B cell (primary cell): ENCODE measurements around the gene GPR148. TPM values are rescaled to one million over a fixed set of nuclear protein-coding genes. Genes with fewer than 3 reads are reported as not detected.
A peak's percentile ranks its signal among the peaks of the same experiment; 100 is the strongest.

Source experiments
- ATAC-seq: fragments of 200-7000 bp; cut with Tn5 transposase; one replicate; pipeline ENCODE4 v1.10.0; 2021; ENCODE audit warnings: low read depth, mild to moderate bottlenecking, moderate number of reproducible peaks, moderate library complexity
- CTCF ChIA-PET: fragments of 350-600 bp; sonication (Branson Sonifier 250); formaldehyde crosslinking; loops from one replicate; lab custom pipeline; 2021; ENCODE audit warnings: antibody characterized with exemption, inconsistent platforms; lab: Charles Lee
- POLR2A ChIA-PET: fragments of 350-600 bp; sonication (Branson Sonifier 250); formaldehyde crosslinking; loops from one replicate; lab custom pipeline; 2021; ENCODE audit warnings: antibody characterized with exemption; lab: Charles Lee
- DNase-seq: peaks from one replicate; pipeline ENCODE4 v3.0.0; 2013
- H2AFZ ChIP-seq: 2 replicates; pipeline ENCODE4 v1.6.1; 2012; ENCODE audit warnings: mild to moderate bottlenecking, low read depth, low read length; ENCODE audit not compliant: insufficient read depth, poor library complexity, severe bottlenecking
- H3K27ac ChIP-seq, 2 donors: 1 replicate in 1 of 2; 2 replicates in 1 of 2; pipeline ENCODE4 v1.5.1; 2012 to 2013; ENCODE audit warnings: low read length in 2 of 2, mild to moderate bottlenecking in 2 of 2, moderate library complexity in 1 of 2
- H3K27me3 ChIP-seq, 4 experiments: fragments of 200-600 bp in 1 of 4; sonication (generic) in 1 of 4; replicated peaks in 1 of 4; 1 replicate in 2 of 4; 2 replicates in 2 of 4; pipeline versions ENCODE4 v1.6.1 to v1.7.0; 2013 to 2016; ENCODE audit warnings: low read length in 3 of 4, mild to moderate bottlenecking in 2 of 4, mixed read lengths in 1 of 4, moderate library complexity in 1 of 4; ENCODE audit not compliant: insufficient read depth in 4 of 4, control insufficient read depth in 3 of 4; ENCODE audit errors: control extremely low read depth in 1 of 4
- H3K36me3 ChIP-seq, 2 experiments: replicated peaks in 1 of 2; 1 replicate in 1 of 2; 2 replicates in 1 of 2; pipeline versions ENCODE4 v1.6.1 to v1.7.1; 2013; ENCODE audit warnings: low read length in 1 of 2; ENCODE audit not compliant: insufficient read depth in 2 of 2, control insufficient read depth in 1 of 2; ENCODE audit errors: control extremely low read depth in 1 of 2, extremely low read depth in 1 of 2
- H3K4me1 ChIP-seq, 2 donors: fragments of 200-600 bp in 1 of 2; sonication (generic) in 1 of 2; 1 replicate in 1 of 2; 2 replicates in 1 of 2; pipeline versions ENCODE4 v1.5.1 to v1.6.1; 2013 to 2017; ENCODE audit warnings: low read length in 2 of 2; ENCODE audit not compliant: control insufficient read depth in 2 of 2, insufficient read depth in 2 of 2
- H3K4me2 ChIP-seq: replicated peaks from 2 replicates; pipeline ENCODE3; 2012; ENCODE audit warnings: mild to moderate bottlenecking, low read depth, low read length; ENCODE audit not compliant: poor library complexity, severe bottlenecking
- H3K4me3 ChIP-seq, 5 experiments: fragments of 200-600 bp in 1 of 5; sonication (generic) in 1 of 5; 1 replicate in 3 of 5; 2 replicates in 2 of 5; pipeline versions ENCODE4 v1.5.1 to v1.7.0; 2011 to 2016; ENCODE audit warnings: low read length in 4 of 5, mild to moderate bottlenecking in 4 of 5, low read depth in 2 of 5, control low read depth in 1 of 5, moderate library complexity in 1 of 5; ENCODE audit not compliant: insufficient read depth in 1 of 5; ENCODE audit errors: control extremely low read depth in 1 of 5, extremely low read depth in 1 of 5
- H3K79me2 ChIP-seq: fragments of 200-600 bp; sonication (generic); one replicate; pipeline ENCODE4 v1.6.0; 2016; ENCODE audit warnings: low read length; ENCODE audit not compliant: control insufficient read depth, insufficient read depth
- H3K9ac ChIP-seq: fragments of 200-600 bp; sonication (generic); 2 replicates; pipeline ENCODE4 v1.6.1; 2017; ENCODE audit warnings: mild to moderate bottlenecking, low read length, moderate library complexity
- H3K9me3 ChIP-seq, 3 donors: one replicate each; pipeline versions ENCODE4 v1.6.1 to v1.7.1; 2013; ENCODE audit warnings: low read length in 2 of 3; ENCODE audit not compliant: control insufficient read depth in 2 of 3, insufficient read depth in 1 of 3; ENCODE audit errors: control extremely low read depth in 1 of 3
- H4K20me1 ChIP-seq: 2 replicates; pipeline ENCODE4 v1.6.0; 2012; ENCODE audit warnings: mild to moderate bottlenecking, low read length; ENCODE audit not compliant: insufficient read depth, control insufficient read depth, poor library complexity, severe bottlenecking
- H3K27ac Mint-ChIP-seq: one replicate; pipeline ENCODE4 v1.8.0; 2021; ENCODE audit warnings: mixed read lengths
- H3K27me3 Mint-ChIP-seq: one replicate; pipeline ENCODE4 v1.8.0; 2021; ENCODE audit warnings: mixed read lengths
- H3K4me1 Mint-ChIP-seq: one replicate; pipeline ENCODE4 v1.8.0; 2021; ENCODE audit warnings: mixed read lengths
- H3K4me3 Mint-ChIP-seq: one replicate; pipeline ENCODE4 v1.8.0; 2021; ENCODE audit warnings: mixed read lengths
- H3K9me3 Mint-ChIP-seq: one replicate; pipeline ENCODE4 v1.8.0; 2022; ENCODE audit warnings: mixed read lengths; ENCODE audit not compliant: insufficient read depth
- EZH2 ChIP-seq: IDR thresholded peaks from 2 replicates; pipeline ENCODE4 v1.6.1; 2012; ENCODE audit warnings: borderline replicate concordance, low read depth, mild to moderate bottlenecking, moderate library complexity, low read length; ENCODE audit not compliant: insufficient read depth, poor library complexity, severe bottlenecking
- WGBS: methylation state at CpG from one replicate; pipeline ENCODE4 v1.1.5; 2013; ENCODE audit warnings: missing lambda C conversion rate; ENCODE audit not compliant: insufficient coverage; 5-methylcytosine and 5-hydroxymethylcytosine counted together
- intact Hi-C: fragments of 100-400 bp; cut with micrococcal nuclease; formaldehyde crosslinking; loops from one replicate; pipeline ENCODE4 v1.10.0; 2022
- polyA plus RNA-seq: library from polyadenylated mRNA; depleted of rRNA; stranded (reverse); fragments of >200 nt; gene quantifications from 2 replicates; pipeline ENCODE4 v1.2.3, GENCODE V29; 2012
- total RNA-seq, 2 donors: library from RNA; stranded (reverse); fragments of 120-200 nt in 1 of 2; gene quantifications; 1 replicate in 1 of 2; 2 replicates in 1 of 2; pipeline versions ENCODE4 v1.2.3 to v1.2.4, GENCODE V29; 2013 to 2022
- TF ChIP-seq, protein P1 (sequence below): fragments of 200-600 bp; IDR thresholded peaks from one replicate; pipeline ENCODE4 v1.8.0; 2022; ENCODE audit warnings: antibody characterized with exemption, mild to moderate bottlenecking

Gene GPR148
- total and polyA plus RNA-seq, 2 donors (not counting 1 experiment from before 2014, with no cell fraction given): not detected

DNA sequence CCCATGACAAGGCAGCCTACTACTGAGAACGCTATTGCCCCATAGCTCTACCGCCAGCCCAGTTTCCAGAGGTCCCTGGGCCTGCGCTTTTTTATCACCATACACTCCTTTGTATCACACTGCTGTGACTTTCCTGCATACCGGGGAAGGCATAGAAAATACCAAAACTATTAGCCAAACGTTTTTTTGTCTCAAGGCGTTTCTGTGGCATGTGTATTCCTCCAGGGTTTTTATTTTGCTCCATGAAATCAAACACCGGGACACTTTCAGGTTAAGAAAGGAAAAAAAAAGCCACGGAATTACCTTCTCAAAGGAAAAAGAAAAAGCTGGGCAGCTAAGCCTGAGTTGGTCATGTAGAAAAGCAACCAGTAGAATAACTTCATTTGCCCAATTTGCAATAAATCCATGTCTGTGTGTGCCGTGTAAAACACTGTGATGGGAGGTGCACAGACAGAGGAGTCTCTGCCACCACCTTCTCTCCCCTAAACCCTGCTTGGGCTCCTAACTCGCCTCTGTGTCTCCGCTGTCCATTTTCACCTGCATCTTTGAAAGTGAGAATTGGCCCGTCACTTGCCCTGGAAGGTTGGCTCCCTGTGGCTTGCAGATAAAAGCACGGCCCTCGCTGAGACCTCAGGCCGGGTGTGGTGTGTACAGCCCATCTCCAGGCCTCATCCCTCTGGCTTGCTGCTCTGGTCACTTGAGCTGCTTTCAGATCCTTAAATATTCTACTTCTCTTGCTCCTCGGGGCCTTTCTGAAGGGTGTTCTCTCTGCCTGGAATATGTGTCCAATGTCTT lies 28.2 kb downstream of the GPR148 start:
- no peaks in the 10 kb centered on the region for H3K79me2 ChIP-seq
- peaks cover 0 to 24% (median 9%) of the 10 kb centered on the region in 4 experiments for H3K27me3 ChIP-seq
- no peak overlapping the region for H3K9ac ChIP-seq
- H4K20me1 ChIP-seq: no peaks in the 10 kb centered on the region
- DNase-seq: no peak
- H3K4me1 Mint-ChIP-seq: peaks cover 8% of the 10 kb centered on the region
- no peaks in the 10 kb centered on the region for H3K9me3 Mint-ChIP-seq
- no peak overlapping the region for H3K4me2 ChIP-seq
- H3K27ac ChIP-seq: no peak overlapping the region
- POLR2A ChIA-PET: no interaction called here
- H3K27me3 Mint-ChIP-seq: peaks cover 50% of the 10 kb centered on the region
- H2AFZ ChIP-seq: no peak overlapping the region
- no peak for ATAC-seq
- CTCF ChIA-PET: no interaction called here
- H3K4me3 Mint-ChIP-seq: peak overlapping the region; percentile 63
- TF ChIP-seq EZH2: no peak
- TF ChIP-seq, protein P1, sequence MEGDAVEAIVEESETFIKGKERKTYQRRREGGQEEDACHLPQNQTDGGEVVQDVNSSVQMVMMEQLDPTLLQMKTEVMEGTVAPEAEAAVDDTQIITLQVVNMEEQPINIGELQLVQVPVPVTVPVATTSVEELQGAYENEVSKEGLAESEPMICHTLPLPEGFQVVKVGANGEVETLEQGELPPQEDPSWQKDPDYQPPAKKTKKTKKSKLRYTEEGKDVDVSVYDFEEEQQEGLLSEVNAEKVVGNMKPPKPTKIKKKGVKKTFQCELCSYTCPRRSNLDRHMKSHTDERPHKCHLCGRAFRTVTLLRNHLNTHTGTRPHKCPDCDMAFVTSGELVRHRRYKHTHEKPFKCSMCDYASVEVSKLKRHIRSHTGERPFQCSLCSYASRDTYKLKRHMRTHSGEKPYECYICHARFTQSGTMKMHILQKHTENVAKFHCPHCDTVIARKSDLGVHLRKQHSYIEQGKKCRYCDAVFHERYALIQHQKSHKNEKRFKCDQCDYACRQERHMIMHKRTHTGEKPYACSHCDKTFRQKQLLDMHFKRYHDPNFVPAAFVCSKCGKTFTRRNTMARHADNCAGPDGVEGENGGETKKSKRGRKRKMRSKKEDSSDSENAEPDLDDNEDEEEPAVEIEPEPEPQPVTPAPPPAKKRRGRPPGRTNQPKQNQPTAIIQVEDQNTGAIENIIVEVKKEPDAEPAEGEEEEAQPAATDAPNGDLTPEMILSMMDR: no peak
- no peaks in the 10 kb centered on the region for H3K9me3 ChIP-seq
- H3K4me1 ChIP-seq: peaks cover 0 to 3% of the 10 kb centered on the region in 2 donors
- no peaks in the 10 kb centered on the region for H3K36me3 ChIP-seq
- 44% methylated on average over 12 of the region's 16 CpGs for WGBS
- no peak overlapping the region for H3K4me3 ChIP-seq
- intact Hi-C loops: no loop called here
- no peak overlapping the region for H3K27ac Mint-ChIP-seq
